Measurements from ENCODE around the gene SYNPO2L.

SYNPO2L gene

GRCh38 chr10:73601486-73601921, 54.3 kb downstream of the SYNPO2L start:
- no peak for DNase-seq

- DNase-seq, result no peak
Observed at GRCh38 chr10:73597346-73597745, 58.5 kb downstream of the SYNPO2L start.

Measured in activated CD4-positive, alpha-beta T cell treated with anti-CD3 and anti-CD28 coated beads, Interleukin-2, Interleukin-6, amounts not matched to agents 100 ng/mL and 50 ng/mL, durations not matched to agents 16 hours and 8 hours (primary cell).